Central memory CD8-positive, alpha-beta T cell (primary cell): Measurements from ENCODE around the gene DTL.
A peak's percentile ranks its signal among the peaks of the same experiment; 100 is the strongest.

ENCODE experiments used
- ATAC-seq: fragments of 150-1000 bp; cut with Tn5 transposase; replicated peaks from 2 replicates; pipeline ENCODE4 v1.10.0; 2022; ENCODE audit warnings: mild to moderate bottlenecking, moderate FRiP score, moderate number of reproducible peaks; ENCODE audit not compliant: poor library complexity, severe bottlenecking; ENCODE audit errors: extremely low read depth
- DNase-seq, 2 donors: peaks; one replicate each; pipeline ENCODE4 v3.0.0; 2021; ENCODE audit warnings: low spot score in 2 of 2
- H3K27ac Mint-ChIP-seq: one replicate; pipeline ENCODE4 v1.8.0; 2022; ENCODE audit warnings: low read depth, mild to moderate bottlenecking, moderate library complexity, mixed read lengths
- H3K27me3 Mint-ChIP-seq: one replicate; pipeline ENCODE4 v1.8.0; 2022; ENCODE audit warnings: mixed read lengths
- H3K36me3 Mint-ChIP-seq: one replicate; pipeline ENCODE4 v1.8.0; 2022; ENCODE audit warnings: mild to moderate bottlenecking, moderate library complexity, mixed read lengths; ENCODE audit not compliant: insufficient read depth
- H3K4me1 Mint-ChIP-seq: one replicate; pipeline ENCODE4 v1.8.0; 2022; ENCODE audit warnings: mixed read lengths
- H3K4me3 Mint-ChIP-seq: one replicate; pipeline ENCODE4 v1.8.0; 2022; ENCODE audit warnings: mild to moderate bottlenecking, moderate library complexity, mixed read lengths
- H3K9me3 Mint-ChIP-seq: one replicate; pipeline ENCODE4 v1.8.0; 2022; ENCODE audit warnings: mixed read lengths

The DTL gene

GRCh38 chr1:212044851-212045250 lies 9.3 kb downstream of the DTL start:
- Mint-ChIP-seq H3K27me3 (no peaks in the 10 kb centered on the region), H3K9me3 (no peaks in the 10 kb centered on the region), H3K4me1 (peaks cover 10% of the 10 kb centered on the region), H3K4me3 (no peak overlapping the region), H3K36me3 (no peaks in the 10 kb centered on the region), H3K27ac (no peak overlapping the region)
- DNase-seq = no peak
- no peak for ATAC-seq

GRCh38 chr1:212045981-212046380 lies 10.4 kb downstream of the DTL start:
- no peaks in the 10 kb centered on the region for H3K9me3 Mint-ChIP-seq
- ATAC-seq (no peak), DNase-seq (no peak)
- H3K4me1 Mint-ChIP-seq = peaks cover 2% of the 10 kb centered on the region
- no peak overlapping the region for H3K4me3 Mint-ChIP-seq
- H3K27ac Mint-ChIP-seq = no peak overlapping the region
- no peaks in the 10 kb centered on the region for H3K36me3 Mint-ChIP-seq
- H3K27me3 Mint-ChIP-seq = no peaks in the 10 kb centered on the region

- Mint-ChIP-seq H3K9me3 (peaks cover 17% of the 10 kb centered on the region), H3K27ac (no peak overlapping the region)
These were observed 18.4 kb downstream of the DTL start for GRCh38 chr1:212053993-212054392.

GRCh38 chr1:212055333-212055732 lies 19.8 kb downstream of the DTL start:
- H3K9me3 Mint-ChIP-seq = peaks cover 17% of the 10 kb centered on the region
- no peak overlapping the region for H3K27ac Mint-ChIP-seq
- no peak overlapping the region for H3K4me3 Mint-ChIP-seq
- H3K27me3 Mint-ChIP-seq = no peaks in the 10 kb centered on the region
- ATAC-seq (no peak), DNase-seq (no peak)
- no peaks in the 10 kb centered on the region for H3K4me1 Mint-ChIP-seq
- peaks cover 6% of the 10 kb centered on the region for H3K36me3 Mint-ChIP-seq

More at GRCh38 chr1:212053993-212054392, 18.4 kb downstream of the DTL start:
- H3K27me3 Mint-ChIP-seq = no peaks in the 10 kb centered on the region
- H3K4me1 Mint-ChIP-seq = no peaks in the 10 kb centered on the region
- peaks cover 6% of the 10 kb centered on the region for H3K36me3 Mint-ChIP-seq
- ATAC-seq = no peak
- no peak for DNase-seq
- no peak overlapping the region for H3K4me3 Mint-ChIP-seq

- Mint-ChIP-seq H3K27ac (peak overlapping the region; percentile 32), H3K27me3 (no peaks in the 10 kb centered on the region), H3K9me3 (peaks cover 17% of the 10 kb centered on the region), H3K36me3 (no peaks in the 10 kb centered on the region), H3K4me3 (no peak overlapping the region), H3K4me1 (no peaks in the 10 kb centered on the region)
- ATAC-seq (no peak), DNase-seq (no peak)
These were observed 25.3 kb downstream of the DTL start for GRCh38 chr1:212060632-212061472.

- Mint-ChIP-seq H3K27me3 (no peaks in the 10 kb centered on the region), H3K4me1 (no peaks in the 10 kb centered on the region), H3K4me3 (no peak overlapping the region), H3K27ac (no peak overlapping the region), H3K9me3 (peaks cover 1% of the 10 kb centered on the region), H3K36me3 (peaks cover 1% of the 10 kb centered on the region)
- DNase-seq (no peak), ATAC-seq (no peak)
These were observed 27.4 kb downstream of the DTL start for GRCh38 chr1:212062832-212063438.

- Mint-ChIP-seq H3K9me3 (no peaks in the 10 kb centered on the region), H3K27me3 (no peaks in the 10 kb centered on the region), H3K4me1 (no peaks in the 10 kb centered on the region), H3K4me3 (no peak overlapping the region), H3K36me3 (peaks cover 5% of the 10 kb centered on the region), H3K27ac (no peak overlapping the region)
- DNase-seq (no peak), ATAC-seq (no peak)
These were observed 32.2 kb downstream of the DTL start for GRCh38 chr1:212067787-212068186.

- H3K4me1 Mint-ChIP-seq = no peaks in the 10 kb centered on the region
- no peaks in the 10 kb centered on the region for H3K27me3 Mint-ChIP-seq
- H3K4me3 Mint-ChIP-seq = no peak overlapping the region
- peaks cover 5% of the 10 kb centered on the region for H3K36me3 Mint-ChIP-seq
- DNase-seq = no peak
- ATAC-seq = peak; percentile 60
- H3K9me3 Mint-ChIP-seq = no peaks in the 10 kb centered on the region
- H3K27ac Mint-ChIP-seq = no peak overlapping the region
These were observed 35.3 kb downstream of the DTL start for GRCh38 chr1:212070720-212071302.

GRCh38 chr1:212072047-212072446 lies 36.5 kb downstream of the DTL start:
- Mint-ChIP-seq H3K27me3 (no peaks in the 10 kb centered on the region), H3K27ac (no peak overlapping the region), H3K4me3 (no peak overlapping the region), H3K4me1 (no peaks in the 10 kb centered on the region), H3K9me3 (no peaks in the 10 kb centered on the region), H3K36me3 (peaks cover 4% of the 10 kb centered on the region)
- ATAC-seq (no peak), DNase-seq (no peak)

GRCh38 chr1:212073490-212073889 lies 37.9 kb downstream of the DTL start:
- Mint-ChIP-seq H3K27ac (no peak overlapping the region), H3K4me1 (no peaks in the 10 kb centered on the region), H3K36me3 (peaks cover 4% of the 10 kb centered on the region), H3K9me3 (no peaks in the 10 kb centered on the region), H3K27me3 (no peaks in the 10 kb centered on the region), H3K4me3 (no peak overlapping the region)
- no peak for ATAC-seq
- no peak for DNase-seq

- DNase-seq = no peak
These were observed 38.8 kb downstream of the DTL start for GRCh38 chr1:212074313-212074712.

GRCh38 chr1:212074856-212075255 lies 39.3 kb downstream of the DTL start:
- DNase-seq (no peak), ATAC-seq (no peak)
- peaks cover 4% of the 10 kb centered on the region for H3K36me3 Mint-ChIP-seq
- no peaks in the 10 kb centered on the region for H3K4me1 Mint-ChIP-seq
- no peaks in the 10 kb centered on the region for H3K9me3 Mint-ChIP-seq
- H3K4me3 Mint-ChIP-seq = no peak overlapping the region
- no peak overlapping the region for H3K27ac Mint-ChIP-seq
- no peaks in the 10 kb centered on the region for H3K27me3 Mint-ChIP-seq

More at GRCh38 chr1:212074313-212074712, 38.8 kb downstream of the DTL start:
- no peak for ATAC-seq
- Mint-ChIP-seq H3K36me3 (peaks cover 4% of the 10 kb centered on the region), H3K27ac (no peak overlapping the region), H3K27me3 (no peaks in the 10 kb centered on the region), H3K9me3 (no peaks in the 10 kb centered on the region), H3K4me3 (no peak overlapping the region), H3K4me1 (no peaks in the 10 kb centered on the region)

GRCh38 chr1:212077028-212077427 lies 41.5 kb downstream of the DTL start:
- H3K27ac Mint-ChIP-seq = no peak overlapping the region
- no peaks in the 10 kb centered on the region for H3K9me3 Mint-ChIP-seq
- no peaks in the 10 kb centered on the region for H3K27me3 Mint-ChIP-seq
- ATAC-seq (no peak), DNase-seq (no peak)
- no peaks in the 10 kb centered on the region for H3K4me1 Mint-ChIP-seq
- peaks cover 2% of the 10 kb centered on the region for H3K36me3 Mint-ChIP-seq
- H3K4me3 Mint-ChIP-seq = no peak overlapping the region
